ENCODE data around the gene R3HCC1L. TPM values are rescaled to one million over a fixed set of nuclear protein-coding genes. Genes with fewer than 3 reads are reported as not detected.

The R3HCC1L gene
- total and polyA plus RNA-seq, 2 donors = 14.7 to 20.4 TPM

DNA sequence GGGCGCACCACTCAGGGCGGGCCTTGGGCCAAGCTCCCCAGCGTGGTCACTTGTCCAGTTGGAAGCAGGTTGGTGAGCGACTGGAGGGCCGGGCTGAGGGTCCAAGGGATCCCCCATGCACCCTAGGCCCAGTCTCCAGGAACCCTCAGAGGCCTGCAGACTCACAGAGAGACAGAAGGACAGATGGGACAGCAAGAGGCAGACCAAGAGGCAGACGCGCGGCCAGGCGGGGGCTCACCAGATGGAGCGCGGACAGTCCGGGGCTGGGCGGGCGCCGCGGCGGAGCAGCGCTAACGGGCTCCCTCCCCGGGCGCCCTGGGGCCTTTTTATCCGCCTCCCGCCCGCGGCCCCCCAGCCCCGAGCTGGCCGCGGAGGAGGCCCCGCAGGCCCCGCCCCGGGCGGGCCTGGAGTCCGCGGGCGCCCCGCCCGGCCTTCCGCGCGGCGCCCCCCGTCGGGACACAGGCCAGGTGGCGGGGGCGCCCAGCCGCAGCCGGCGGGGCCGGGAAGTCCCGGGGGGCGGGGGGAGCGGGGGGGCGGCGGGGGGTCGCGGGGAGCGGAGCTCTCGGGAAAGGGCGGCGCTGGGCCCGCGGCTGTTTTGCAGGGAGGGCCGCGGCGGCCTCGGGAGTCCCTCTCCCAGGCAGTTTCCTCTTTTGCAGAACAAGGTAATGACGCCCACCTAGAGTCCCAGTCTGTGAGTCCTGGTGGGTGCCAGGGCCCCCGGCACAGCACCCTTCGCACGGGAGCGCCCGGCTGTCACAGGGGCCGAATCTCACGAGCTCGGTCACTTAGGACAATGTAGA is 133.6 kb downstream of the R3HCC1L start, which contains the start of gene LOXL4:
Gene LOXL4, minus strand, starts transcription at position 301 of the 800 bp plus-strand sequence. CDS start 5,175 bp downstream, outside the sequence.
- DNase-seq (ENCODE audit: low read depth in 6 of 9, low spot score in 9 of 9) = peak in 3 of 9 donors; percentile 4 to 22 (median 5)
- 8% methylated on average over 75 of the region's 75 CpGs for WGBS
- Histone ChIP-seq H3K36me3 (ENCODE audit: control insufficient read depth in 2 of 2, insufficient read depth in 2 of 2, low read length in 1 of 2) (no peaks in the 10 kb centered on the region), H3K9me3 (ENCODE audit: control insufficient read depth in 2 of 2, insufficient read depth in 1 of 2, low read length in 1 of 2) (no peaks in the 10 kb centered on the region), H3K27ac (ENCODE audit: low read depth in 1 of 2, low read length in 1 of 2) (peak within 1 kb of the TSS in 1 of 2 donors; percentile 25), H3K27me3 (ENCODE audit: control insufficient read depth in 2 of 2, insufficient read depth in 1 of 2, low read length in 1 of 2) (peaks cover 3 to 54% of the 10 kb centered on the region in 2 donors), H3K4me3 (ENCODE audit: low read length in 2 of 2) (peak within 1 kb of the TSS; percentile 34 to 44), H3K4me1 (ENCODE audit: control insufficient read depth in 2 of 2, insufficient read depth in 2 of 2, low read length in 2 of 2) (peaks cover 0 to 8% of the 10 kb centered on the region in 2 donors)

DNA sequence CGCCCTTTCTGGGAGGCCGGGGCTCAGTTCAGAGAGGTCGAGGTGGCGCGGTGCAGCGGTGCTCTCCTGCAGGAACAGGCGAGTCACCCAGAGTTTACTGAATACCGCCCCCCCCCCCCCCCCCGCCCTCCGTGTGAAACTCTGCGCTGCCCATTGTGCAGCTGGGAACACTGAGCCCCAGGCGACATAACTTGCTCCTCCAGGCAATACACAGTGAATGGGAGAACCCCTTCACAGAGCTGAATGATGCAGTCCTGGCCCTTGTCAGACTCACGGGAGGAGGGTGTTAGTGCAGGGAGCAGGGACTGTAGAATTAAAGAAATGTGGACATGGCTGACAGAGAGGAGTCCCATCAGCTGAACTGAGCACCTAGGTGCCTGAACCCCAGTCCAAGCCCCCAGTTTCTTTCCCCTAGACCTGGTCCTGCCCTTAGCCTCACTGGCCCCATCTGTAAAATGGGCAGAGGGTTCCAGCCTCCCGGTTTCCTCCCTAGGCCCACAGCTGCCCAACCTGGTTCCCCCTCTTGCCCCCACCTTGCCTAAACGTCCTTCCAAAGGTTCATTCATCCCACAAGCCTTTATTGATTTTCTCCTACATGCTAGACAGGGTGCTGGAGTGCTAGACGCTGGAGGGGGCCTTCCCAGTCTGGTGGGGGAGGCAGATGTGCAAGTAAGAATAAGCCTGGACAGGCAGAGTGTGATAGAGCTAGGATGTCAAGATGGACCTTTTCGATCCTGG is 134.4 kb downstream of the R3HCC1L start:
- 23% methylated on average over 17 of the region's 17 CpGs for WGBS
- H3K36me3 ChIP-seq (ENCODE audit: control insufficient read depth in 2 of 2, insufficient read depth in 2 of 2, low read length in 1 of 2) = no peaks in the 10 kb centered on the region
- H3K27me3 ChIP-seq (ENCODE audit: control insufficient read depth in 2 of 2, insufficient read depth in 1 of 2, low read length in 1 of 2) = peaks cover 3 to 56% of the 10 kb centered on the region in 2 donors
- no peak overlapping the region for H3K27ac ChIP-seq (ENCODE audit: low read depth in 1 of 2, low read length in 1 of 2)
- peak overlapping the region; percentile 34 to 44 for H3K4me3 ChIP-seq (ENCODE audit: low read length in 2 of 2)
- no peak for DNase-seq (ENCODE audit: low read depth in 6 of 9, low spot score in 9 of 9)
- H3K9me3 ChIP-seq (ENCODE audit: control insufficient read depth in 2 of 2, insufficient read depth in 1 of 2, low read length in 1 of 2) = no peaks in the 10 kb centered on the region
- H3K4me1 ChIP-seq (ENCODE audit: control insufficient read depth in 2 of 2, insufficient read depth in 2 of 2, low read length in 2 of 2) = peaks cover 0 to 8% of the 10 kb centered on the region in 2 donors

DNA sequence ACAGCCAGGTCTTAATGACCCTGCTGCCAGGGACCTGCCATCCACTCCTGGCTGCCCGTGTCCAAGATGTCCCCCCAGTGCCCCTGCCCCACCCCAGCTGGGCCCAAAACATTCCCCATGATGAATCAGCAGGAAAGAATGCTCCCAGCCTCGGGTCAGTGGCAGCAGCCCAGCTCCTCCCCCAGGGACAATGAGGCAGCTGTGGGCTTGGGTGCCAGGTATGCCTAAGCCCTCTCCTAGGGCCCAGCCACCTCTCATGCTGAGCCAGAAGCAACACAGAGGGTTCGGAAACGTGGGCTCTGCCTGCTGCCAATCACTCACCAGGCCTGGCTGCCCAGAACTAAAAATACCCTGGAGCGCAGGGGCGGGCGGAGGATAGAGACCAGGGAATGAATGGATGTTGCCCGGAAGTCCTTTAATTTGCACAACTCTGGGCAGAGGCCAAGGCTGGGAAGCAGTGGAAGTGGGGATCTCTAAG is 135.0 kb downstream of the R3HCC1L start:
- H3K36me3 ChIP-seq (ENCODE audit: control insufficient read depth in 2 of 2, insufficient read depth in 2 of 2, low read length in 1 of 2) = no peaks in the 10 kb centered on the region
- 71% methylated on average over 8 of the region's 8 CpGs for WGBS

DNA sequence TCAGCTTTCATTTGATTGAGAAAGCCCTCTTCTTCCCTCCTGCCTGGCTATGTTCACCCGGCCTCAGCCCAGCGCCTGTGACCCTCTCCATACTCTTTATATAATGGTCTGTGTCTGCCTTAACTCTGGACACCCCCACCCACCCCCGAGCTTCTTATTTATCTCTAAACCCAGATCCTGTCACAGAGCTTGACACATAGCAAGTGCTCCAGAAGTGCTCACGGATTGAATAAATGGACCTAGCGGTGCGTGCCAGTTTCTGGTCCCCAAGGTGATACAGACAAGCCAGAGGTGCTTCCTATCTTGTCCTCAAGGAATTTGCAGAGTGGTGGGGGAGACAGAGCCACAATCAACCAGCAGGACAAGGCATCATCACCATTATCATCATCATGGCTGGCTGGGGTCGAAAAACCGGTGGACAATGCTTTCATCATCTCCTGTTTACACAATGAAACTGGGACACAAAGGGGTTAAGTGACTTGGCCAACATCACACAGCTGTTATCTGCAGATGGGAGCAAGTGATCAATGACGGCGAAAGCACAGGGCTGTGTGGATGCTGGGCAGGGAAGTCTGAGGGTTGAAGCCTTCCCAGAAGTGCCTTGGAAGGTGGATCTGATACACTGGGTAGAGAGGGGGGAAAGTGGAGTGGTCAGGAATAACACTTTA is 135.8 kb downstream of the R3HCC1L start:
- no peak overlapping the region for H3K27ac ChIP-seq (ENCODE audit: low read depth in 1 of 2, low read length in 1 of 2)
- WGBS = 90% methylated on average over 10 of the region's 10 CpGs
- DNase-seq (ENCODE audit: low read depth in 6 of 9, low spot score in 9 of 9) = no peak
- H3K27me3 ChIP-seq (ENCODE audit: control insufficient read depth in 2 of 2, insufficient read depth in 1 of 2, low read length in 1 of 2) = peaks cover 3 to 58% of the 10 kb centered on the region in 2 donors
- H3K4me3 ChIP-seq (ENCODE audit: low read length in 2 of 2) = no peak overlapping the region
- no peaks in the 10 kb centered on the region for H3K9me3 ChIP-seq (ENCODE audit: control insufficient read depth in 2 of 2, insufficient read depth in 1 of 2, low read length in 1 of 2)
- peaks cover 0 to 8% of the 10 kb centered on the region in 2 donors for H3K4me1 ChIP-seq (ENCODE audit: control insufficient read depth in 2 of 2, insufficient read depth in 2 of 2, low read length in 2 of 2)
- no peaks in the 10 kb centered on the region for H3K36me3 ChIP-seq (ENCODE audit: control insufficient read depth in 2 of 2, insufficient read depth in 2 of 2, low read length in 1 of 2)

More for the DNA sequence above, 135.0 kb downstream of the R3HCC1L start:
- Histone ChIP-seq H3K27ac (ENCODE audit: low read depth in 1 of 2, low read length in 1 of 2) (no peak overlapping the region), H3K4me3 (ENCODE audit: low read length in 2 of 2) (no peak overlapping the region), H3K27me3 (ENCODE audit: control insufficient read depth in 2 of 2, insufficient read depth in 1 of 2, low read length in 1 of 2) (peaks cover 3 to 56% of the 10 kb centered on the region in 2 donors), H3K4me1 (ENCODE audit: control insufficient read depth in 2 of 2, insufficient read depth in 2 of 2, low read length in 2 of 2) (peaks cover 0 to 8% of the 10 kb centered on the region in 2 donors), H3K9me3 (ENCODE audit: control insufficient read depth in 2 of 2, insufficient read depth in 1 of 2, low read length in 1 of 2) (no peaks in the 10 kb centered on the region)
- no peak for DNase-seq (ENCODE audit: low read depth in 6 of 9, low spot score in 9 of 9)

DNA sequence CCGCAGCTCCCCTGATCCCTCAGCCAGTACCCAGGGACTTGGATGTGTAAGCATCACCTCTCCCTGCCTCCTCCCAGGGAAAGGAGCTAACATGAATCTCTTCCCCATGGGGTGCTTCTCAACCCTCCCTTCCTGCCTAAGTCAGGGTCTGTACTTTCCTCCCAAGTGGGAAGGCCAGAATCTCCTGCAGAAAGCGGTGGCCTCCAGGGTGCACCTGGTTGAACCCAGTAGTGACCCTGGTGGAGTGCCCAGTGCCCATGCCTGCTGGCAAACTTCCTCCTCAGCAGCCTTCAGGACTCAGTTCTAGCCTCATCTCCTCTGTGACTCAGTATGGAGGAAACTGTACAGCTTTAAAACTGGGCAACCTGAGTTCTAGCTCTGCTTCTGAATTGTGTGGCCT is 136.3 kb downstream of the R3HCC1L start:
- H3K4me1 ChIP-seq (ENCODE audit: control insufficient read depth in 2 of 2, insufficient read depth in 2 of 2, low read length in 2 of 2) = peaks cover 0 to 8% of the 10 kb centered on the region in 2 donors
- H3K27ac ChIP-seq (ENCODE audit: low read depth in 1 of 2, low read length in 1 of 2) = no peak overlapping the region
- no peaks in the 10 kb centered on the region for H3K9me3 ChIP-seq (ENCODE audit: control insufficient read depth in 2 of 2, insufficient read depth in 1 of 2, low read length in 1 of 2)
- peaks cover 3 to 58% of the 10 kb centered on the region in 2 donors for H3K27me3 ChIP-seq (ENCODE audit: control insufficient read depth in 2 of 2, insufficient read depth in 1 of 2, low read length in 1 of 2)
- H3K36me3 ChIP-seq (ENCODE audit: control insufficient read depth in 2 of 2, insufficient read depth in 2 of 2, low read length in 1 of 2) = no peaks in the 10 kb centered on the region
- DNase-seq (ENCODE audit: low read depth in 6 of 9, low spot score in 9 of 9) = no peak
- H3K4me3 ChIP-seq (ENCODE audit: low read length in 2 of 2) = no peak overlapping the region
- WGBS = 97% methylated on average over 2 of the region's 2 CpGs

DNA sequence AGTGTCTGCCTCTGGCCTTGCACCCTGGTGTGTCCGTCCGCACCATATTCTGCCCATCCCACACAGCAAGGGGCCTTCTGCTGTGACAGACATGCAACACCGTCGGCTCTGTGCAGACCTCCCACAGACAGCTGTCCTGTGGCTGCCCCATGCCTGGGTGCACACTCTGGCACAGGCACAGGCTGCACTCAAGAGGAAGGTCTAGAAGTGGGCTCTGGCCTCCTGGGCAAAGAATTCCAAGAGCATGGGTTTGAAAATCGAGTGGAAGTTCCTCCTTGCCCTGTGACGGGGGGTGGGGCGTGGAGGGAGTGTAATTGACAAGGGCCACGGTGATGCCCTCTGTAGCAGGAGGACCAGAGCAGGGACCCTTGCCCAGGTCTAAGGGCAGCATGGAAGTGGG is 137.8 kb downstream of the R3HCC1L start:
- Histone ChIP-seq H3K27ac (ENCODE audit: low read depth in 1 of 2, low read length in 1 of 2) (no peak overlapping the region), H3K9me3 (ENCODE audit: control insufficient read depth in 2 of 2, insufficient read depth in 1 of 2, low read length in 1 of 2) (no peaks in the 10 kb centered on the region), H3K4me1 (ENCODE audit: control insufficient read depth in 2 of 2, insufficient read depth in 2 of 2, low read length in 2 of 2) (peaks cover 0 to 8% of the 10 kb centered on the region in 2 donors), H3K36me3 (ENCODE audit: control insufficient read depth in 2 of 2, insufficient read depth in 2 of 2, low read length in 1 of 2) (no peaks in the 10 kb centered on the region), H3K4me3 (ENCODE audit: low read length in 2 of 2) (no peak overlapping the region), H3K27me3 (ENCODE audit: control insufficient read depth in 2 of 2, insufficient read depth in 1 of 2, low read length in 1 of 2) (peaks cover 3 to 47% of the 10 kb centered on the region in 2 donors)
- no peak for DNase-seq (ENCODE audit: low read depth in 6 of 9, low spot score in 9 of 9)
- 96% methylated on average over 8 of the region's 8 CpGs for WGBS

DNA sequence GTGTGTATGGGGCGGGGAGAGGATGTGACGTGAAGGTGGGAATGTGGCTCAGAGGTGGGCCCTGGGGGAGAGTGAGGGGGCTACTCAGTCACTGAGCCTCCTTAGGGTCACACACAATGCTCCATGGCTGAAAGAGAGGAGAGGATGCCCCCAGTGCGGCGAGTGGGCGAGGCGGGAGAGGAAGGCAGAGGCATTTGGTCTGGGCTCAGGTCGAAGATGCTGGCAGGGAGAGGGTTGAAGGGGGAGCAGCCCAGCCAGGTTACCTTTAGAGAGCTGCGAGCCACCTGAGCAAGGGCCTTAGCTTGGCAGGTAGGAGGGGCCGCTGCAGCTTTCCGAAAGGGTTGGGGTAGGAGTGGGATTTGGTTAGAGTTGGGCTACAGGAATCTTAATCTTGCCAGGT is 138.2 kb downstream of the R3HCC1L start:
- DNase-seq (ENCODE audit: low read depth in 6 of 9, low spot score in 9 of 9) = no peak
- no peaks in the 10 kb centered on the region for H3K9me3 ChIP-seq (ENCODE audit: control insufficient read depth in 2 of 2, insufficient read depth in 1 of 2, low read length in 1 of 2)
- H3K27me3 ChIP-seq (ENCODE audit: control insufficient read depth in 2 of 2, insufficient read depth in 1 of 2, low read length in 1 of 2) = peaks cover 3 to 43% of the 10 kb centered on the region in 2 donors
- H3K4me1 ChIP-seq (ENCODE audit: control insufficient read depth in 2 of 2, insufficient read depth in 2 of 2, low read length in 2 of 2) = peaks cover 0 to 8% of the 10 kb centered on the region in 2 donors
- H3K4me3 ChIP-seq (ENCODE audit: low read length in 2 of 2) = no peak overlapping the region
- H3K27ac ChIP-seq (ENCODE audit: low read depth in 1 of 2, low read length in 1 of 2) = no peak overlapping the region
- 91% methylated on average over 10 of the region's 10 CpGs for WGBS
- H3K36me3 ChIP-seq (ENCODE audit: control insufficient read depth in 2 of 2, insufficient read depth in 2 of 2, low read length in 1 of 2) = no peaks in the 10 kb centered on the region

DNA sequence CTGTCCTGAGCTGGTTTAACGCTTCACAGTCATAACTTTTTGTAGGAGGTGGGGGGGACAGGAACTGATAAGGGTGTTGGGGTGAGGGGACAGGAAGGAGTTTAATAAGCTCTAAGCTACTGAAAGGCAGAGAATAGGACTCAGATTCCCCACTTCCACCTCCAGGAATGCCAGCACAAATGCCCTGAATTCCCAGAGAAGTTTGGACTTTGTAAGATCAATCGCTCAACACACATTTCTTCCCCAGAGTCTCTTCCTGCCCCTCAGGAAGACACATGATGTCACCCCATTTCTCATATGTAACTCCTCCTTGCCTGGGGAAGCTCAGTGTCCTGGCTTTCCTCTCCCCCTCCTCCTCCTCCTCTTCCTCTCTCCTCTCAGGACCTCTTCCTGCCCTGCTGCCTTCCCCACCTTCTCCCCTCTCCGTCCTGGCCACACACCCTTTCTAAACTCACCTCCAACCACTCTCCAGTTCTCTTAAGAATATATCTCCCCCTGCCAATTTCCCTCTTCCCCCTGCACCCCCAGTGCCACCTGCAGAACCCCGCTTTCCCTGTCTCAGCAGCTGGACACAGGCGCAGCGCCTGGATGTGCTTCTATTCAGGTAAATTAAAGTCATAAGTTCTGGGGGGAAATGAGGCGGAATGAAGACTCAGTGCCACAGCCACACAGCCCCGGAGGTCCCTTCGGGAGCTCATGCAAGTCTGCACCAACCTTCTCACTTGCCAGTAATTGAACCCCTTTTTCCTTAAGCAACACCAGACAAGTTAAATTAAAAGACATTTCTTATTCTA is 138.8 kb downstream of the R3HCC1L start:
- H3K4me1 ChIP-seq (ENCODE audit: control insufficient read depth in 2 of 2, insufficient read depth in 2 of 2, low read length in 2 of 2) = peaks cover 0 to 5% of the 10 kb centered on the region in 2 donors
- DNase-seq (ENCODE audit: low read depth in 6 of 9, low spot score in 9 of 9) = no peak
- 81% methylated on average over 9 of the region's 9 CpGs for WGBS
- H3K9me3 ChIP-seq (ENCODE audit: control insufficient read depth in 2 of 2, insufficient read depth in 1 of 2, low read length in 1 of 2) = no peaks in the 10 kb centered on the region
- H3K36me3 ChIP-seq (ENCODE audit: control insufficient read depth in 2 of 2, insufficient read depth in 2 of 2, low read length in 1 of 2) = no peaks in the 10 kb centered on the region
- H3K4me3 ChIP-seq (ENCODE audit: low read length in 2 of 2) = no peak overlapping the region
- H3K27ac ChIP-seq (ENCODE audit: low read depth in 1 of 2, low read length in 1 of 2) = no peak overlapping the region
- peaks cover 3 to 40% of the 10 kb centered on the region in 2 donors for H3K27me3 ChIP-seq (ENCODE audit: control insufficient read depth in 2 of 2, insufficient read depth in 1 of 2, low read length in 1 of 2)

Measured in thymus (tissue), 11 donors.